Osteoblast (primary cell): ENCODE data around the gene LRRK1. TPM values are rescaled to one million over a fixed set of nuclear protein-coding genes. Genes with fewer than 3 reads are reported as not detected.

Source experiments
- DNase-seq: peaks from one replicate; pipeline ENCODE4 v3.0.0; 2011; ENCODE audit warnings: low spot score, mixed read lengths; ENCODE audit not compliant: insufficient read length; ENCODE audit errors: missing footprints
- H2AFZ ChIP-seq: 2 replicates; pipeline ENCODE4 v1.6.0; 2011; ENCODE audit warnings: mild to moderate bottlenecking, low read length
- H3K27ac ChIP-seq: 2 replicates; pipeline ENCODE4 v1.5.1; 2011; ENCODE audit warnings: mild to moderate bottlenecking, low read depth, low read length, moderate library complexity
- H3K27me3 ChIP-seq: 2 replicates; pipeline ENCODE4 v1.6.0; 2012; ENCODE audit warnings: mild to moderate bottlenecking, control low read depth, inconsistent platforms, low read length, moderate library complexity; ENCODE audit not compliant: insufficient read depth
- H3K36me3 ChIP-seq: 2 replicates; pipeline ENCODE4 v1.5.1; 2011; ENCODE audit warnings: mild to moderate bottlenecking, low read length, control low read depth, moderate library complexity; ENCODE audit not compliant: insufficient read depth
- H3K4me1 ChIP-seq: 2 replicates; pipeline ENCODE4 v1.5.1; 2011; ENCODE audit warnings: mild to moderate bottlenecking, low read length, control low read depth, moderate library complexity; ENCODE audit not compliant: insufficient read depth
- H3K4me2 ChIP-seq: 2 replicates; pipeline ENCODE4 v1.6.0; 2011; ENCODE audit warnings: mild to moderate bottlenecking, low read length; ENCODE audit not compliant: insufficient read depth
- H3K4me3 ChIP-seq: fragments of 200-600 bp; sonication (generic); 3 replicates; pipeline ENCODE4 v1.5.1; 2012; ENCODE audit warnings: mild to moderate bottlenecking, low read length, inconsistent platforms; ENCODE audit not compliant: insufficient read depth
- H3K79me2 ChIP-seq: 2 replicates; pipeline ENCODE4 v1.6.0; 2012; ENCODE audit warnings: mild to moderate bottlenecking, low read length, control low read depth, inconsistent platforms; ENCODE audit not compliant: insufficient read depth
- H3K9me3 ChIP-seq: 2 replicates; pipeline ENCODE4 v1.5.1; 2011; ENCODE audit warnings: low read depth, low read length, control low read depth
- H4K20me1 ChIP-seq: 2 replicates; pipeline ENCODE4 v1.6.0; 2012; ENCODE audit warnings: mild to moderate bottlenecking, low read length, control low read depth; ENCODE audit not compliant: insufficient read depth
- CTCF ChIP-seq: IDR thresholded peaks from 2 replicates; pipeline ENCODE4 v1.5.1; 2011; ENCODE audit warnings: mild to moderate bottlenecking, low read depth, low read length, moderate library complexity; ENCODE audit errors: extremely low read depth
- total RNA-seq: library from RNA; depleted of rRNA; stranded (reverse); fragments of >200 nt; gene quantifications from 2 replicates; pipeline ENCODE4 v1.2.3, GENCODE V29; 2012

LRRK1 gene
- total RNA-seq, 1 donor = 15.2 TPM

- H3K27ac ChIP-seq = no peak overlapping the region
- H3K4me1 ChIP-seq = no peaks in the 10 kb centered on the region
- H2AFZ ChIP-seq = no peak overlapping the region
- no peak for TF ChIP-seq CTCF
- no peaks in the 10 kb centered on the region for H3K79me2 ChIP-seq
- no peaks in the 10 kb centered on the region for H3K27me3 ChIP-seq
- H3K9me3 ChIP-seq = no peaks in the 10 kb centered on the region
- H3K4me2 ChIP-seq = no peak overlapping the region
- H3K4me3 ChIP-seq = no peak overlapping the region
- no peaks in the 10 kb centered on the region for H4K20me1 ChIP-seq
- no peaks in the 10 kb centered on the region for H3K36me3 ChIP-seq
- no peak for DNase-seq
Measured at GRCh38 chr15:100909565-100909964, 9.6 kb upstream of the LRRK1 start.

GRCh38 chr15:100909989-100910955, 8.9 kb upstream of the LRRK1 start:
- H3K27ac ChIP-seq = no peak overlapping the region
- DNase-seq = peak; percentile 75
- H3K27me3 ChIP-seq = no peaks in the 10 kb centered on the region
- H3K4me1 ChIP-seq = no peaks in the 10 kb centered on the region
- H3K36me3 ChIP-seq = no peaks in the 10 kb centered on the region
- H4K20me1 ChIP-seq = no peaks in the 10 kb centered on the region
- H3K4me2 ChIP-seq = no peak overlapping the region
- peak; percentile 26 for TF ChIP-seq CTCF
- H3K4me3 ChIP-seq = no peak overlapping the region
- no peaks in the 10 kb centered on the region for H3K9me3 ChIP-seq
- no peaks in the 10 kb centered on the region for H3K79me2 ChIP-seq
- no peak overlapping the region for H2AFZ ChIP-seq

- Histone ChIP-seq H3K4me2 (no peak overlapping the region), H2AFZ (no peak overlapping the region), H3K36me3 (no peaks in the 10 kb centered on the region), H3K4me3 (no peak overlapping the region), H3K79me2 (no peaks in the 10 kb centered on the region), H3K9me3 (no peaks in the 10 kb centered on the region), H3K27me3 (no peaks in the 10 kb centered on the region), H3K27ac (no peak overlapping the region), H3K4me1 (no peaks in the 10 kb centered on the region), H4K20me1 (no peaks in the 10 kb centered on the region)
- DNase-seq = no peak
- TF ChIP-seq CTCF = no peak
Measured at GRCh38 chr15:100911086-100911485, 8.1 kb upstream of the LRRK1 start.

GRCh38 chr15:100913961-100914360, 5.2 kb upstream of the LRRK1 start:
- TF ChIP-seq CTCF = no peak
- peaks cover 6% of the 10 kb centered on the region for H3K4me1 ChIP-seq
- H3K36me3 ChIP-seq = no peaks in the 10 kb centered on the region
- H3K9me3 ChIP-seq = no peaks in the 10 kb centered on the region
- no peaks in the 10 kb centered on the region for H4K20me1 ChIP-seq
- no peaks in the 10 kb centered on the region for H3K27me3 ChIP-seq
- no peak overlapping the region for H3K4me2 ChIP-seq
- H3K79me2 ChIP-seq = peaks cover 13% of the 10 kb centered on the region
- no peak overlapping the region for H3K4me3 ChIP-seq
- H3K27ac ChIP-seq = no peak overlapping the region
- DNase-seq = peak; percentile 37
- no peak overlapping the region for H2AFZ ChIP-seq
